Chondrocyte (in vitro differentiated cells): ENCODE data around the gene MYRIP. TPM values are rescaled to one million over a fixed set of nuclear protein-coding genes. Genes with fewer than 3 reads are reported as not detected.

Experiments used
- DNase-seq: peaks from one replicate; pipeline ENCODE4 v3.0.0; 2021; ENCODE audit warnings: mixed read lengths, low spot score
- H3K27ac Mint-ChIP-seq: one replicate; pipeline ENCODE4 v1.8.0; 2021; ENCODE audit warnings: mild to moderate bottlenecking, moderate library complexity, mixed read lengths; ENCODE audit not compliant: unreplicated experiment
- H3K27me3 Mint-ChIP-seq: 2 replicates; pipeline ENCODE4 v1.8.0; 2021; ENCODE audit warnings: low read depth, mixed read lengths
- H3K36me3 Mint-ChIP-seq: 2 replicates; pipeline ENCODE4 v1.8.0; 2021; ENCODE audit warnings: low read depth, mixed read lengths
- H3K4me1 Mint-ChIP-seq: 2 replicates; pipeline ENCODE4 v1.8.0; 2021; ENCODE audit warnings: low read depth, mild to moderate bottlenecking, mixed read lengths
- H3K4me3 Mint-ChIP-seq: one replicate; pipeline ENCODE4 v1.8.0; 2021; ENCODE audit warnings: mild to moderate bottlenecking, moderate library complexity, mixed read lengths; ENCODE audit not compliant: unreplicated experiment
- H3K9me3 Mint-ChIP-seq: 2 replicates; pipeline ENCODE4 v1.8.0; 2021; ENCODE audit warnings: low read depth, mixed read lengths
- CTCF ChIP-seq: fragments of 200-600 bp; sonication (generic); IDR thresholded peaks from 2 replicates; pipeline ENCODE4 v1.5.0; 2021; ENCODE audit warnings: antibody characterized with exemption, mild to moderate bottlenecking, moderate library complexity
- total RNA-seq: library from RNA; stranded (reverse); gene quantifications from 3 replicates; pipeline ENCODE4 v1.2.1, GENCODE V29; 2021

The MYRIP gene
- total RNA-seq, 1 donor from 2014 or later, result 0.12 TPM

- H3K27me3 Mint-ChIP-seq, result no peaks in the 10 kb centered on the region
- peaks cover 5% of the 10 kb centered on the region for H3K9me3 Mint-ChIP-seq
- H3K27ac Mint-ChIP-seq, result no peak overlapping the region
- no peak for DNase-seq
- TF ChIP-seq CTCF, result no peak
- no peak overlapping the region for H3K4me3 Mint-ChIP-seq
- no peaks in the 10 kb centered on the region for H3K4me1 Mint-ChIP-seq
- H3K36me3 Mint-ChIP-seq, result no peaks in the 10 kb centered on the region
These were observed 61.3 kb downstream of the MYRIP start for GRCh38 chr3:39870706-39871105.

- peaks cover 6% of the 10 kb centered on the region for H3K9me3 Mint-ChIP-seq
- no peak for DNase-seq
- no peak overlapping the region for H3K4me3 Mint-ChIP-seq
- no peak for TF ChIP-seq CTCF
- no peaks in the 10 kb centered on the region for H3K27me3 Mint-ChIP-seq
- no peak overlapping the region for H3K27ac Mint-ChIP-seq
- no peaks in the 10 kb centered on the region for H3K4me1 Mint-ChIP-seq
- H3K36me3 Mint-ChIP-seq, result no peaks in the 10 kb centered on the region
These were observed 70.2 kb downstream of the MYRIP start for GRCh38 chr3:39879581-39879980.

GRCh38 chr3:39882111-39882510 lies 72.7 kb downstream of the MYRIP start:
- no peak for DNase-seq
- Mint-ChIP-seq H3K9me3 (peaks cover 8% of the 10 kb centered on the region), H3K4me3 (no peak overlapping the region), H3K27ac (no peak overlapping the region), H3K27me3 (no peaks in the 10 kb centered on the region), H3K36me3 (no peaks in the 10 kb centered on the region), H3K4me1 (no peaks in the 10 kb centered on the region)
- TF ChIP-seq CTCF, result no peak

- peaks cover 3% of the 10 kb centered on the region for H3K27me3 Mint-ChIP-seq
- no peaks in the 10 kb centered on the region for H3K4me1 Mint-ChIP-seq
- no peak for DNase-seq
- no peak overlapping the region for H3K27ac Mint-ChIP-seq
- H3K36me3 Mint-ChIP-seq, result no peaks in the 10 kb centered on the region
- no peak for TF ChIP-seq CTCF
- H3K4me3 Mint-ChIP-seq, result no peak overlapping the region
- no peaks in the 10 kb centered on the region for H3K9me3 Mint-ChIP-seq
These were observed 82.7 kb downstream of the MYRIP start for GRCh38 chr3:39892068-39892467.

GRCh38 chr3:39896184-39896583 lies 86.8 kb downstream of the MYRIP start:
- DNase-seq, result no peak
- Mint-ChIP-seq H3K4me3 (no peak overlapping the region), H3K36me3 (no peaks in the 10 kb centered on the region), H3K27me3 (peaks cover 5% of the 10 kb centered on the region), H3K27ac (no peak overlapping the region), H3K9me3 (no peaks in the 10 kb centered on the region), H3K4me1 (no peaks in the 10 kb centered on the region)
- no peak for TF ChIP-seq CTCF
